DOHH2 (cell line): ENCODE data around the gene PAX2.
A peak's percentile ranks its signal among the peaks of the same experiment; 100 is the strongest.

ENCODE experiments used
- H3F3A ChIP-seq: fragments of 200-600 bp; sonication (generic), shearing (Covaris generic); 2 replicates; pipeline ENCODE4 v1.6.0; 2016; ENCODE audit warnings: antibody characterized with exemption, mild to moderate bottlenecking; ENCODE audit not compliant: control insufficient read depth, insufficient read depth
- H3K27ac ChIP-seq: fragments of 200-600 bp; sonication (generic); 2 replicates; pipeline ENCODE4 v1.5.1; 2014; ENCODE audit warnings: low read depth, mild to moderate bottlenecking, low read length, moderate library complexity
- H3K27me3 ChIP-seq: fragments of 200-600 bp; sonication (generic); 2 replicates; pipeline ENCODE4 v1.6.1; 2014; ENCODE audit warnings: mild to moderate bottlenecking, low read length, mixed read lengths; ENCODE audit not compliant: control insufficient read depth
- H3K36me3 ChIP-seq: fragments of 200-600 bp; sonication (generic); 2 replicates; pipeline ENCODE4 v1.6.1; 2014; ENCODE audit warnings: mild to moderate bottlenecking, low read length, moderate library complexity, mixed read lengths; ENCODE audit not compliant: control insufficient read depth
- H3K4me1 ChIP-seq: fragments of 200-600 bp; sonication (generic); 2 replicates; pipeline ENCODE4 v1.6.1; 2014; ENCODE audit warnings: mild to moderate bottlenecking, low read length, mixed read lengths; ENCODE audit not compliant: control insufficient read depth
- H3K4me2 ChIP-seq: fragments of 200-600 bp; sonication (generic); 2 replicates; pipeline ENCODE4 v1.6.0; 2014; ENCODE audit warnings: mild to moderate bottlenecking, low read length, moderate library complexity
- H3K4me3 ChIP-seq: fragments of 200-600 bp; sonication (generic); 2 replicates; pipeline ENCODE4 v1.5.1; 2014; ENCODE audit warnings: mild to moderate bottlenecking, low read length, mixed read lengths
- H3K79me2 ChIP-seq: fragments of 200-600 bp; sonication (generic); 2 replicates; pipeline ENCODE4 v1.6.1; 2014; ENCODE audit warnings: mild to moderate bottlenecking, low read length, mixed read lengths; ENCODE audit not compliant: control insufficient read depth
- H3K9me2 ChIP-seq: fragments of 200-600 bp; sonication (generic); replicated peaks from 2 replicates; pipeline ENCODE4 v1.6.1; 2014; ENCODE audit warnings: mild to moderate bottlenecking, low read length, mixed read lengths; ENCODE audit not compliant: control insufficient read depth
- H3K9me3 ChIP-seq: fragments of 200-600 bp; sonication (generic); 2 replicates; pipeline ENCODE4 v1.6.1; 2014; ENCODE audit warnings: antibody characterized with exemption, low read length, mixed read lengths; ENCODE audit not compliant: control insufficient read depth, insufficient read depth
- H4K20me1 ChIP-seq: fragments of 200-600 bp; sonication (generic); 2 replicates; pipeline ENCODE4 v1.6.0; 2014; ENCODE audit warnings: low read depth, mild to moderate bottlenecking, antibody characterized with exemption, low read length, moderate library complexity; ENCODE audit not compliant: control insufficient read depth, insufficient read depth
- EZH2phosphoT487 ChIP-seq: fragments of 200-600 bp; sonication (generic); IDR thresholded peaks from 2 replicates; pipeline ENCODE4 v1.6.1; 2017; ENCODE audit warnings: borderline replicate concordance, mild to moderate bottlenecking, antibody characterized with exemption, low read length, moderate library complexity, mixed read lengths
- TF ChIP-seq, protein P1 (sequence below): fragments of 200-600 bp; sonication (generic); IDR thresholded peaks from one replicate; pipeline ENCODE4 v1.5.1; 2014; ENCODE audit warnings: antibody characterized with exemption, mild to moderate bottlenecking, low read depth, low read length; ENCODE audit not compliant: poor library complexity, severe bottlenecking

Gene PAX2

DNA sequence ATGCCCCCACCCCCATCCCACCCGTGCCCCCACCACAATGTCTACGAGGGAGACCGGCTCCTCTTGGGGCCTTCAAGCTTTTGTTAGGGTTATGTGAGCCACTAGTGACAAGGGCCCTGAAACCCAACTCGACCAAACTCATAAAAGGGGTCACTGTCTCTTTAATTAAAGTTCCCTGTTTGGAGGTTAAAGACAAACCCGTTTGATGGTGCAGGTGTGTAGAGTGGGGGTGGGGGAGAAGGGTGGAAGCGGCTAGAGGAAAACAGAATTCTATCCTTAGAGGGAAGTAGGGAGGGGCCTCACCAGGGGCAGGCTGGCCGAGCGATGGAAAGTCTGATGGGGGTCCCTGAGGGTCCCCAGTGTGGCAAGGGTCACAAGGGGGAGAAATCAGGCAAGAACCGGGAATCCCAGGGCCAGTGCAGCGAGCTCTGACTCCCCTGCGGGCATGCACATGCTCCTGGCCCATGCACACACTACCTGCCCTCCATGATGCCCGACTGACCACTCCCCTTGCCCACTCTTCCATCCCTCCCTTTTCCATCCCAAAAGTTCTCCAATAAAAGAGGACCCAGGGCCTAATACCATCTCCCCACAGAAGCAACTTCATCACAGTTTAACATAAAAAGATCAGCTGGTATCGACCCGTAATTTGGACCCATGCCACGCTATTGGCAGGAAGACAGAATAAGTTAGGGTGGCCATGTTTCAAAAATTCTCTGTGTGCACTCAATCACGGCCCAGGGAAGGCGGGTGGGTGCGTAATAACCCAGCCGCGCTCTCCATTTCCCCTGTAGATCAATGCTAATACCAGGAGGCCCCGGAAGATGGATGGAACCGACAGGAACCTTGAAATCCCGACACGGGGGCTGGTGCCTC, 131.4 kb downstream of the PAX2 start:
- Histone ChIP-seq H3K9me3 (no peaks in the 10 kb centered on the region), H3K27me3 (no peaks in the 10 kb centered on the region), H3K4me1 (peaks cover 26% of the 10 kb centered on the region), H3K36me3 (no peaks in the 10 kb centered on the region), H3F3A (no peaks in the 10 kb centered on the region), H4K20me1 (0 out of 2 replicates have a peak, but pooled peaks cover 3% of the 10 kb centered on the region), H3K4me3 (peak overlapping the region; percentile 30; the same call in 1 of the 2 replicates), H3K4me2 (peak overlapping the region; percentile 48), H3K9me2 (no peaks in the 10 kb centered on the region), H3K27ac (no peak overlapping the region), H3K79me2 (no peaks in the 10 kb centered on the region)
- no peak for TF ChIP-seq EZH2phosphoT487
- TF ChIP-seq, protein P1, sequence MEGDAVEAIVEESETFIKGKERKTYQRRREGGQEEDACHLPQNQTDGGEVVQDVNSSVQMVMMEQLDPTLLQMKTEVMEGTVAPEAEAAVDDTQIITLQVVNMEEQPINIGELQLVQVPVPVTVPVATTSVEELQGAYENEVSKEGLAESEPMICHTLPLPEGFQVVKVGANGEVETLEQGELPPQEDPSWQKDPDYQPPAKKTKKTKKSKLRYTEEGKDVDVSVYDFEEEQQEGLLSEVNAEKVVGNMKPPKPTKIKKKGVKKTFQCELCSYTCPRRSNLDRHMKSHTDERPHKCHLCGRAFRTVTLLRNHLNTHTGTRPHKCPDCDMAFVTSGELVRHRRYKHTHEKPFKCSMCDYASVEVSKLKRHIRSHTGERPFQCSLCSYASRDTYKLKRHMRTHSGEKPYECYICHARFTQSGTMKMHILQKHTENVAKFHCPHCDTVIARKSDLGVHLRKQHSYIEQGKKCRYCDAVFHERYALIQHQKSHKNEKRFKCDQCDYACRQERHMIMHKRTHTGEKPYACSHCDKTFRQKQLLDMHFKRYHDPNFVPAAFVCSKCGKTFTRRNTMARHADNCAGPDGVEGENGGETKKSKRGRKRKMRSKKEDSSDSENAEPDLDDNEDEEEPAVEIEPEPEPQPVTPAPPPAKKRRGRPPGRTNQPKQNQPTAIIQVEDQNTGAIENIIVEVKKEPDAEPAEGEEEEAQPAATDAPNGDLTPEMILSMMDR: no peak

DNA sequence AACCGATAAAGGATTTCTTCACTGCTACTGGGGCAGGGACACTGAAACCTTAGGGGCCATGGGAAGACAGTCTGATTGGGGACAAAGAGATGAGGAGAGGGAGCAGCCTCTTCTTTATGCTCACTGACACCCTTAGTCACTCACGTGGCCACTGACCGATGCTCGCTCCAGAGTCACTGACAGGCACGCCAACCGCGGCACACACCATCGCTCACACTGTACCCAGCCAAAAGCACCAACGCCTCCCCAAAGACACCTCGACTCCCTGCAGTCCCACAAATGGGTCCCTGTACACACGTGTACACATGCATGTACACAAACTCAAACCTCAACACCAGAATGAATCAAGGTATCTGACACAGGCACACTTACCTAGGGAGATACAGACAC, 132.1 kb downstream of the PAX2 start:
- Histone ChIP-seq H3K4me3 (no peak overlapping the region), H4K20me1 (no peaks in the 10 kb centered on the region), H3F3A (no peaks in the 10 kb centered on the region), H3K27ac (no peak overlapping the region), H3K9me2 (no peaks in the 10 kb centered on the region), H3K9me3 (no peaks in the 10 kb centered on the region), H3K4me1 (peaks cover 26% of the 10 kb centered on the region), H3K79me2 (no peaks in the 10 kb centered on the region), H3K27me3 (no peaks in the 10 kb centered on the region), H3K4me2 (no peak overlapping the region), H3K36me3 (no peaks in the 10 kb centered on the region)
- no peak for TF ChIP-seq EZH2phosphoT487
- TF ChIP-seq, protein P1: no peak

DNA sequence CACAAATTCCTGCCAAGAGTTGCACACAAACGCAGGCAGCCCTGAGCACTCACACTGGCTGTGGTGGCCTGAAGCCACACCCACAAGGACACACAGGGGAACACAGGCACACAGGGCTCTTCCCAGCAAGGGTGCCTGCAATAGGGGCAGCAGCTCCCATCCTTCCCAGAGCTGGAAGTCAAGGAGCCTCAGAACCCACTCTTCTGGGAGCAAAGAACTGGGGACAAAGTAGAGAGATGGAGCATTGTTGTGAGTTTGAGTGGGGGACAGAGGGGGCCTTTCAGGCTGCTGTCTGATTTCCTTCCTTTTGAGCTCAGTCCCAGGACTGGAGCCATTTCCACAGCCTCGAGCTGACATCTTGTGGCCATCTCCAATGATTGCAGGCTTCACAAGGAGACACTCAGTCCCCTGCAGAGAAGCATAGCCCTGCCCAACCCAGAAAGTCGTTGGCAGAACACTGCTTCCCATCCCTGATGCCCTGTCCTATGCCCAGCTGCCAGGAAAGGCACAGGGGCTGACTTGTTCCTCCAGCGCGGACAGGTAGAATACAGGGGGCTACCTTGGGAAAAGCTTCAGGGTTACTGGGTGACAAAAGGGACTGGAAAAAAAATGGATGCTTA, 133.0 kb downstream of the PAX2 start:
- no peaks in the 10 kb centered on the region for H3K79me2 ChIP-seq
- H4K20me1 ChIP-seq: no peaks in the 10 kb centered on the region
- H3K36me3 ChIP-seq: no peaks in the 10 kb centered on the region
- no peaks in the 10 kb centered on the region for H3K9me3 ChIP-seq
- H3K27ac ChIP-seq: no peak overlapping the region
- H3K4me1 ChIP-seq: peaks cover 26% of the 10 kb centered on the region
- H3K9me2 ChIP-seq: no peaks in the 10 kb centered on the region
- peak overlapping the region; percentile 26; the same call in 1 of the 2 replicates for H3K4me2 ChIP-seq
- TF ChIP-seq EZH2phosphoT487: no peak
- TF ChIP-seq, protein P1: peak; percentile 81
- no peaks in the 10 kb centered on the region for H3K27me3 ChIP-seq
- H3F3A ChIP-seq: no peaks in the 10 kb centered on the region
- H3K4me3 ChIP-seq: no peak overlapping the region
